Stimulated activated CD4-positive, alpha-beta T cell treated with anti-CD3 and anti-CD28 coated beads, Interleukin-15, amount 100 ng/mL, for 1 hour (primary cell): Measurements from ENCODE around the gene IZUMO4.

ENCODE experiments used
- DNase-seq, 2 donors: peaks; one replicate each; pipeline ENCODE4 v3.0.0-alpha.2; 2020; ENCODE audit warnings: low read depth in 1 of 2, low spot score in 1 of 2

IZUMO4 gene

DNA sequence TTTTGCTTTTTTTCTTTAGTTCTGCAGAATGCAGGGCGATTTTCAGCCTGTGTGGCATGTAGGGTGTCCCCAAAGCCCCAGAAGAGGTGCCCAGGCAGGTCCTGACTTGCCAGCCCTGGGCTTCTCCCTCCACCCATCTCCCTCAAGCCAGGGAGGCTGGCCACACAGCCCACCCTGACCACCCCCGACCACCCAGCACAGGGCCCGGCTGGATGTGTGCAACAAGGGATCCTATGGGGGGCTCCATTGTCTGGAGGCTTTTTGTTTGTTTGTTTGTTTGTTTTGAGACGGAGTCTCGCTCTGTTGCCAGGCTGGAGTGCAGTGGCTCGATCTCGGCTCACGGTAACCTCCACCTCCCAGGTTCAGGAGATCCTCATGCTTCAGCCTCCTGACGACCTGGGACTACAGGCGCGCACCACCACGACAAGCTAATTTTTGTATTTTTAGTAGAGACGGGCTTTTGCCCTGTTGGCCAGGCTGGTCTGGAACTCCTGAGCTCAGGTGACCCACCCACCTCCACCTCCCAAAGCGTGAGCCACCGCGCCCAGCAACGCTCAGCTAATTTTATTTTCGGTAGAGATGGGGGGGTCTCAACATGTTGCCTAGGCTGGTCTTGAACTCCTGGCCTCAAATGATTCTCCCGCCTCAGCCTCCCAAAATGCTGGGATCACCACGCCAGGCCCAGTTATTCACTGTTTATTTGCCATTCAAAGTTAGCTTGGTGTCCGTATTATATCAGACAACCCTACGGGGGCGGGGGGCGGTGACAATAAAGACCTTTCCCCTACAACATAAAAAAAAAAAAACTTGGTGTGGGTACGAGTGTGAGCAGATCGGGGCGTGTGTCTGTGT is 37.9 kb upstream of the IZUMO4 start:
- no peak for DNase-seq

DNA sequence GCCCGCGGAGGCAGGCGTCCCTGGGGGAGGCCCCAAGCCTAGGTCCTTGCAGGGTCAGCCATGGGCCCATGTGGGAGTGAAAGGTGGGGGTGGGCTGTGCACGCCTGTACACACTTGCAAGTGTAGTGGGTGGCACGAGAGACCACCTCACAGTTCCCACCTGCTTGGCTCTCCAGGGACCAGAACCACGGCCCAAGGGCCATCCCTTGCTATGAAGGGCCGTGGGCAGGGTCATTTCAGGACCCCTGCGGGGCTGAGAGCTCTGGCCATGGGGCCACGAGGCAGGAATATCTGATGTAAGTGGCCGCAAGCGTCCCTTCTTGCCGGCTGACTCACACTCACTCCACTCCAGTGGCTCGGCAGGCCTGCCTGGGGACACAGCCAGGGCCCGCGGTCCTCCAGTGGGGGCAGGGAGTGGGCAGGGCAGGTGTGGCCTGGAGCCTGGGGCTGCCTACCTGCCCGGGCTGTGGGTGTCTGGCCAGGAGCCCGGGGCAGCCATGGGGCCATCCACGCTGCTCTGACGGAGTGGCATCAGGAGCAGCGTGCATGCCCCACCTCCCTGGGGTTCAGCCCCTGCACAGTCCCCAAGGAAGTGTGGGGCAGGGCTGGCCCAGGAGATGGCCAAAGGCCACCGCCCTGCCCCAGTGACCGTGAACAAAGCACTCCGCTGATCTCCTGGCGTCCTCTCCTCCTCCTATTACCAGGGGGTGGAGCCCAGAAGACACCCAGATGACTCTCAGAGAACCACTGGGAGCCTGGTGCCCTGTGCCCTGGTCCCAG is 37.1 kb upstream of the IZUMO4 start:
- no peak for DNase-seq

DNA sequence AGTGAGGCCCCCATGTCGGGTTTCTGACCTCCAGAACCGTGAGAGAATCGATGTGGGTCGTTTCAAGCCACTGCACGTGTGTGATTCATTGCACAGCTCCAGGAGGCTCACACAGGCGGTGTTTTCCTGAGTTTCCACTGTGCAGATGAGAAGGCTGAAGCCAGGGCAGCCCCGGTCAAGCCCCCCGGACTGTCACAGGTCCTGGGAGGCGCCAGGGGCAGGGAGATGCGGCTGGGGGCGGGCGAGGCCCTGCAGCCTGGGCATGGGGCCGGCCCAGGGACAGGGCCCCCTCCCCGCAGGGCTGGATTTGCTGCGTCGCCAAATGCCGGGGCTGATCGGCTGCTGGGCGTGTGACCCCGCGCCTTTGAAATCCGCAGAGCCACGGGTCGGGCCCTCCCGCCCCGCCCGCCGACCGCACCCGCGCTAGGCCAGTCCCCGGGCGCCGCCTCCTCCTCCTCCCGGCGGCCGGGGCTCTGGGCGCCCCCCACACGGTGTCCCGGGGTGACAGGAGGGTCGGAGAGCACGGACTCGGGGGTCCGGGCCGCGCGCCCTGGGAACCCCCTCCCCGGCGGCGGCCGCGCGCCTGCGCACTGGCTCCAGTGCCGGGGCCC is 35.7 kb upstream of the IZUMO4 start:
- DNase-seq: no peak

DNA sequence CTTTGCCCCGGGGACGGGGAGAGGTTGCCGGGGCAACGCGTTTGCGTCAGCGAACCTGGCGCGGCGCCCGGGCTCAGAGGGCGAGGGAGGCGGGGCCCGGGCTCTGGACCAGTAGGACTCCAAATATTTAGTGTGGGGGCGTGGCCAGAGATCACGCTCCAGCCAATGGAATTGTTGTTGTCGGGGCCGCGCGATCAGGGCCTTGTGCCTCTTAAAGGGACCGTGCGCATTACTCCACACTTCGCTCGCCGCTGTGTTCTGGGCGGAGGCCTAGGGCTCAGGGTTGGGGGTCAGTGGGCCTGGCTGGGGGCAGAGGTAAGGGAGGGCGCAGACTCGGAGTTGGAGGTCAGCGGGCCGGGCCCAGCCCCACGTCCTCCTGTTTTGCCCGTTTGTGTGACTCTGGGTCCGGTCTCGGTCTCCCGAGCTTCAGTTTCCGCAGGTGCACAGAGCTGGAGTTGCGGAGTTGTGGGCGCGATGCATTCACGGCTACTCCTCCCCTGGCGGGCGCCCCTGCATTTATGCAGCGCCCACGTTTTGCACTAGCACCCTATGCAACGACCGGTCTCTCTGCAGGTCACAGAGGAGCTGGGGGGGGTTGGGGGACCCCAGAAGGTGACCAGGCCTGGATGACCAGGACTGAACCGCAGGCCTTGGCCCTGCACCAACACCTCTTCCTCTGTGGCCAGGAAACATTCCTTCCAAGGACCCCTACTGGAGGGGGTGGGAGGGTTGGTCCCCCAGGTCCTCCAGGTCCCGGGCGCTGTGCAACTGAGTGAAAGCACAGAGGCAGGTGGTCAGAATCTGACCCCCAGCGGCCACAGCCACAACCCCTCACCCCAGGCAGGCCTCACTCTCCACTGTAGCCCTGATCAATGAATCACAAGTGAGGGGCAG is 35.0 kb upstream of the IZUMO4 start:
- DNase-seq: peak; percentile 99 to 100

DNA sequence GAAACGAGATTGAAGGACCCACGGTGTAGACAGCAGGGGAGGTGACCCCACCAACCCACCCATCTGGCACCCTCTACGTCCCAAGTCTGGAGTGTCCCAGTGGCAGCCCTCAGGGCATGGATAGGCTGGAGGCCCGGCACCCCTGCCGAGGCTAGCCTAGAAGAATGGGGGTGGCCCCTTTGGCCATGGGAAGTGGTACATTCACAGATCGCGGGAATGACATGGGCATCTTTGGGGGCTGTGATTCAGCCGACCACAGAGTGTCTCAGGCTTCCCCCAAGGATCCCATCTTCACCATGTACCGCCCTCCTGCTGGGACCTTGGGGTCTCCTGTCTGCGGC is 34.4 kb upstream of the IZUMO4 start:
- DNase-seq: no peak

DNA sequence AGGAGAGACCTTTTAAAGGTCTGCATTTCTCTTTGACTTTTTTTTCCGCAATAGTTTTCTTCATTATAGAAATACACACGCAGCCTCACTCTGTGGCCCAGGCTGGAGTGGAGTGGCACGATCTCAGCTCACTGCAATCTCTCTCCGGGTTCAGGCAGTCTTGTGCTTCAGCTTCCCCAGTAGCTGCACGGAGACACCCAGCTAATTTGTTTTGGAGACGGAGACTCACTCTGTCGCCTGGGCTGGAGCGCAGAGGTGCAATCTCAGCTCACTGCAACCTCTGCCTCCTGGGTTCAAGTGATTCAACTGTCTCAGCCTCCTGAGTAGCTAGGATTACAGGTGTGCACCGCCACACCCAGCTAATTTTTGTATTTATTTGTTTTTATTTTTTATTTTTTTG is 33.9 kb upstream of the IZUMO4 start:
- no peak for DNase-seq

DNA sequence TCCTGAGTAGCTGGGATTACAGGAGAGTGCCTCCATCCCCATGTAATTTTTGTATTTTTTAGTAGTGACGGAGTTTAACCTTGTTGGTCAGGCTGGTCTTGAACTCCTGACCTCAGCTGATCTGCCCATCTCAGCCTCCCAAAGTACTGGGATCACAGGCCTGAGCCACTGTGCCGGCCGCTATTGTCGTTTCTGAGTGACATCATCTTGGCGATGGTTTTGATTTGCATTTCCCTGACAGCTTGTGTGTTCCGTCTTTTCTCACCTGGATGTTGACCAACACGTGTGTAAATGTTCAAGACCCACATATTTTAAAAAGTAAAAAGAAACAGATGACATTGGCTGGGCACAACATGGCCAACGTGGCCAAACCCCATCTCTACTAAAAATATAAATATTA is 32.9 kb upstream of the IZUMO4 start:
- no peak for DNase-seq

DNA sequence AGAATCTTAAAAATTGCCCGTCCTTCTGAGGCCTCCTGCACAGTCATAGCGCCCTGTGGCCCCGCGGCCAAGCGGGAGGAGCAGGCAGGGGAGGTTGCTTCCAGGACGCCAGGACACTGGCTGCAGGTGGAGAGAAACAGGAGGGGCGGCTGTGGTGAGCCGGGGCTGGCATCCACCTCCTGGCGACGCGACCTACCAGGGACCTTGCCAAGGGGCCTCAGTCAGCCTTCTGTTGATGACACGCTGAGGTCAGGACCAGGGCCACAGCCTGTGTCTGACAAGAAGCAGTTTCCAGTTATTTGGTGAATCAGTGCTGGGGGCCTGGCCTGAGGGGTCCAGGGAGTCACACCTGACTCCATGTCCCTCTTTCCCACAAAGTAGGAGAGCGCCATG is 32.3 kb upstream of the IZUMO4 start:
- no peak for DNase-seq

DNA sequence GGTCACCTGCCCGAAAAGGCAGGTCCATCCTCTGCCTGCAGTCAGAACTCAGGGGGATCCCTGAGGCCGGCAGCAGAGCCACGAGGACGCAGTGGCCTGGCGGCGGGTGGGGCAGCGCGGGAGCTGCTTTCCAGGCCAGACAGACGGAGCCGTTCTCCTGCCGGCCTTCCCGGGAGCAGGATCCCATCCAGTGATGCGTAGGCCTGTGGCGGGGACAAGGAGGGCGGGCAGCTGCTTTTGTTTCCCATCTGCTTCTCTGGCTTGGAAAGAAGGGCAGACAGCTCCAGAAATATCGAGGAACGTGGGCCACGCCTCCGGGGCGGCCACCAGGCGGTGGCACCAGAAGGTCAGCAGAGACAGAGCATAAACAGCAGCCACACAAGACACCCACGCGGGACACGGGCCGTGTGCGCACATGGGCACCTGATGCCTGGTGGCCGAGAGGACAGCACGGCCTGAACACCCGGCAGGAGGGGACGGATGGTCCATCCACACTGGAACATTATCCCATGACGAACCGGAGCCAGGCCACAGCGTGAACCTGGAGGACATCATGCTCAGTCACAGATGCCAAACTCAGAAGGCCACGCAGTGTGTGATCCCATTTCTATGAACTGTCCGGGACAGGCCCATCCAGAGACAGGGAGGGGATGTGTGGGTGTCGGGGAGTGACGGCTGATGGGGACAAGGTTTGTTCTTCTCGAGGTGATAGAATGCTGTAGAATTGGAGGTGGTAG is 31.8 kb upstream of the IZUMO4 start:
- no peak for DNase-seq

DNA sequence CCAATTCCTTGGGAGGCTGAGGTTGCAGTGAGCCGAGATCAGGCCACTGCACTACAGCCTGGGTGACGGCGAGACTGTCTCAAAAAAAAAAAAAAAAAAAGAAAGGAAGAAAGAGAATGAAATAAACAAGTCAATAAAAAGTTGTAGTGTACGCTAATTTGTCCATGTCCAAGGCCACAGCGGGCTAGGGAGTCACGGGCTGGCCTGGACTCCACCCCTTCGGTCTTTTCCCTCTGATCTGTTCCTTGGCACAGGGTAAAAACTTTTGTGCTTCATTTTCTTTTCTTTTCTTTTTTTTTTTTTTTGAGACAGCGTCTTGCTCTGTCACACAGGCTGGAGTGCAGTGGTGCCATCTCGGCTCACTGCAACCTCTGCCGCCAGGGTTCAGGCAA is 26.3 kb upstream of the IZUMO4 start:
- no peak for DNase-seq

DNA sequence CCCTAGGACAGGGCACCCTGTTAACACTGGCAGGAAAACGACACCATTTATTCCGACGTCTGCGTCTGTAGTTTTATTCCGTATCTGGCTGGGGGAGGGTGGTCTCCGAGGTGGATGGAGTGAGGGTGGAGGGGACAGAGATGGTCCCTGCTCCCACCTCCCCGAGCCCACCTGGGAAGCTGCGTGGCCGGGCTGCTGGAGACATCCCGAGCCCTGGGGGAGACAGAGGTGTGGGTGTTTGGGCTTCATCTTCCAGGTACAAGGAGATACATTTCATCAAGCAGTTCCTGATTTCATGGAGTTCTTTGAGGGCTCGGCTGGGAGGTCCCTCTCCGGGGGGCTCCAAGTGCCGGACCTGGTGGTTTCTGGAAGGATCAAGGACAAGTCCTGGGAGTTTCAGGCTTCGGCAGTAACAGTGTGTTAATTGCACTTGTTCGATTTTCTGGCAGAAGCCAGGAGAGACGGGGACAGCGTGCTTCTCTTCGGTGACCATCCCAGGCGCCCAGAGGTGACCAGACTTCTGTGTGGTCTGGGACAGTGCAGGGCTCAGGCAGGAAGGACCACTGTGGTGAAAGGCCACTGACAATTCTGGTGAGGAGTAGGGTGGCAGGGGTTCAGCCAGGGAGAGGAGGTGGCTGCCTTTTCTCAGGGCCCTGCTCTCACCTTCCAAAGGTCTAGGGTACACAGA is 25.6 kb upstream of the IZUMO4 start:
- no peak for DNase-seq

DNA sequence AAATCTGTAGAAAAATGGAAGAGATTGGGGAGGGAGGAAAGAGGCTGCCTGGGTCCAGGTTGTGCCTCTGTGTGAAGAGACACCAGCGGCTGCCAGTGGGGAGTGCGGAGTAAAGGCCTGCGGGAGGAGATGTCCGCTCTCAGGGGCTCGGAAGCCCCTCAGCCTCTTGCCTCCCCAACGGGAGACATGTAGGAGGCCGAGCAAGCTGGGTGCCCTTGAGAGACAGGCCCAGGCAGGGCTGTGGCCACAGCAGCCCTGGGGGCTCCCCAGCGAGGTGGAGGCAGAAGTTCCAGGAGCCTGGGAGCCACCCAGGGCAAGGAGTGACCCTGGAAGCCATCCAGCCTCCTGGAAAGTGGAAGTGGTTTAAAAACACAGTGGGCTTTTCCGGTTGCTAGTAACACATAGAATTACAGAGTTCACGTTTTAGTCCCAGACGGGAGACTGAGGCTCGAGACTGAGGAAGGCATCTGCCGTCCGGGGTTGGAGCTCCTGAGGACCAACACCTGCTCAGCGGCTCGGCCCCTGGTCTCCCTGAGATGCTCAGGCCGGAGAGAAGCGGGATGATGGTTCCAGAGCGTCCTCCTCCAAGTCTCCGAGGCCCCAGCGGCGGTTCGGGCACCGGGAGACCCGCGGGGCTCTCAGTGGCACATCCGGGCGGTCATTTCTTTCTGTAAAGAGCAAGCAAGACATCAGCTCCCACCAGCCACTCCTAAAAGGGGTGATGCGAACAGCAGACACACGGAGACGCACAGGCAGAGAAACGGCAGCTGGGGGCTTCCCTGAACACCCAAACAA is 23.8 kb upstream of the IZUMO4 start:
- no peak for DNase-seq

DNA sequence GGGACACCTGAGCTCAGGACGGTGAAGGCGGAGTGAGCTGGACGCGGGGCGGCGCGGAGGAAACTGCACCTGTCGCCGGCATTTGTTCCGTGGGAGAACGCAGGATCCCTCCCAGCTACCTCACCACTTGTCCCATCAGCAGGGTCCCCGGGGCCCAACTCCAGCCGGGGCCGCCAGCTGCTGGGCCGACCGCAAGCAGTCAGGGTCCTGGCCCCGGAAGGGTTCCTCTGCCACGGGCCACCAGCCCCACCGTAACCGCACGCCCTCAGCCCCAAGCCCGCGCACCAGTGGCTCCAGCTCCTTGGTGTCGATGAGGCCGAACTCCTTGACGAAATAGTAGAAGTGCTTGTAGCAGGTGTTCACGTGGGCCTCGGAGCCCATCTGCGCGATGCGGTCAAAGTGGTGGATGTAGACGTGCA is 20.2 kb upstream of the IZUMO4 start:
- DNase-seq: no peak

DNA sequence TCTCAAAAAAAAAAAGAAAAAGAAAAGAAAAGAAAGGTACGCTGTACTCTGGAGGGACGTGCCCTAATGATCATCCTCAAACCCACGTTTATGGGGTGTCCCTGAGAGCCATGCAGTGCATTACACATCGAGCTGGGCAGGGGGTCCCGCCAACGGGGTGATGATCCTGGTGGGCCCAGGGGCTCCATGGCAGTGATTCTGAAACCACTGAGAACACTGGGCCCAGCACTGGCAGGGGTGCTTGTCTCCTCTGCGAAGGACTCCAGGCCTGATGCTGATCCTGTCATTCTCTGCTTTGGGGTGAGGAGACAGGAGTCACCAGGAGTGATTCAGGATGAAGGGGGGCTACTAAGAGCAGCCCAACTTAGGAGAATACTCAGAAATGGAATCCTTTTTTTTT is 19.3 kb upstream of the IZUMO4 start:
- DNase-seq: no peak

DNA sequence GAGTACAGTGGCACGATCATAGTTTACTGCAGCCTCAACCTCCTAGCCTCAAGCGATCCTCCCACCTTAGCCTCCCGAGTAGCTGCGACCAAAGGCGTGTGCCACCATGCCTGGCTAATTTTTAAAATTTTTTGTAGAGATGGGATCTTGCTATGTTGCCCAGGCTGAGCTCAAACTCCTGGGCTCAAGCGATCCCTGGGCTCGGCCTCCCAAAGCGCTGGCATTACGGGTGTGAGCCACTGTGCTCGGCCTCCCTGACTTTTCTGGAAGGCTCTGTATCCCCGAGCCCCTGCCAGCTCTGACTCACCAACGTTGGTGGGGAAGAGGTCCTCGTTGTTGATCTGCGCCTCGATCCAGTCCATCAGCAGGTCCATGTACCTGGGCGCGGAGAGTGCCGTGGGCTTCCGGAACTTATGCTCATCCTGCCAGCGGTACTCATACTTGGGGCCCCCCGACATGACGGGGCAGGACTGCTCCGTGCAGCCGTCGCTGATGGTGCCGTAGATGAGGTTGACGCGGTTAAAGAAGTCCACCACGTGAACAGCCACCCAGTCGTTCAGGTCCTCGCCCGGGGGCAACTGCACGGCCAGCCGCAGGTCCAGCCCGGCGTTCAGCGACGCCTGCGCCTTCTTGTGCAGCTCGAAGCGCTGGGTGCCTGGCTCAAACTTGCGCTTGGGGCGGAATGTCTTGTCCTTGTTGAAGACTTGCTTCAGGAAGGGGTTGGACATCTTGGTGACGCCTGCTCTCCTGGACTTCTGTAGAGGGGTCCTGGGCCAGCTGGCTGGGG is 18.7 kb upstream of the IZUMO4 start:
- no peak for DNase-seq

DNA sequence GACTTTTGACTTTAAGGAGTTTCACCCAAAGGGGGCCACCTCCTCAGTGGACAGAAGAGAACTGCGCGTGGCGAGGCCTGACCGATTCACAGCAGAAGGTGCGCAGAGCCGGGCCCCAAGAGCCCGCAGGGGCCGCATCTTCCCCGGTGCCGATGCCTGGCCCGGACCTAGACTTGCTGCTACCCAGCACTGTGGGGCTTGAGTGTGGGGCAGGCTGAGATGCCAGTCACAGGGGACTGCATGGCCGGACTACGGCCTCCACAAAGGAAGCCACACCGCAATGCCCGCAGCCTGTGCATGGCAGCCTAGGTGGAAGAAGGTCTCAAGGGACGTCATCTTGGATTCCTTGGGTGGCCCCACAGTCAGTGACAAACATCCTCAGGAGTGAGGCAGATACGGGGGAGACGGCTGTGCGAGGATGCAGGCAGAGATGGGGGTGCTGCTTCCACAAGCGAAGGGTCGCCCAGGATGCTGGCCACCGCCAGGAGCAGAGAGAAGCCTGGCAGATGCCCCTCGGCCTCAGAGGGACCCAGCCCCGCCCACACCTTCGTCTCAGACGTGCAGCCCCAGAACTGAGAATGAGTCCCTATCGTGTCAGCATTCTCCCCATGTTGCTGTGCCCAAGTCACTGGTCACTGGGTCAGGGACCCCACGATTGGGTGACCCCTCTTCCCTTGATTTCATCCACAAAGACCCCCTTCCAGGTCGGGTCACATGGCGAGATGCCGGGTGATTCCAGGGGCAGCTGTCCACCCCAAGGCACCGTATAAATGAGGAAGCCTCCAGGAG is 17.4 kb upstream of the IZUMO4 start:
- no peak for DNase-seq

DNA sequence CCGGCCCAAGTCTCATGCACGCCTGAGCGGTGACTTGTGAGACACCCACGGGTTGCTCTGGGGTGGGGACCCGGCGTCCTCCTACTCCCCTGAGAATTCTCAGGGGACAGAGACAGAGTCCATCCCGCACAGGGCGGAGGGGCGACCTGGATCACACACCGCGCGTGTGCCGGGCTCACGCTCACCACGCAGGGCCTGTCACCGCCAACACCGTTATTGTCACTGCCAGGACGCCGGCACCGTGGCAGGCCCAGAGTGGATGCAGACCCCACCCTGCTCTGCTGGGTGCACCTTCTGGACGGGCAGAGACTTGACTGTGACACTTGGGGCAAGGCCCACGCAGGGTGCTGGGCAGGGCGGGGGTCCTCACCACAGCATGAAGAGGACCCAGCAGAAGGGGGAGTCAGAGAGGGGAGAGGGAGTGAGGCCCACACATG is 16.8 kb upstream of the IZUMO4 start:
- DNase-seq: no peak
